Measurements from ENCODE around the gene DAB2IP. TPM values are rescaled to one million over a fixed set of nuclear protein-coding genes. Genes with fewer than 3 reads are reported as not detected.

DAB2IP gene
- total RNA-seq, 2 experiments from 2014 or later: 0.06 TPM; not detected in 1

DNA sequence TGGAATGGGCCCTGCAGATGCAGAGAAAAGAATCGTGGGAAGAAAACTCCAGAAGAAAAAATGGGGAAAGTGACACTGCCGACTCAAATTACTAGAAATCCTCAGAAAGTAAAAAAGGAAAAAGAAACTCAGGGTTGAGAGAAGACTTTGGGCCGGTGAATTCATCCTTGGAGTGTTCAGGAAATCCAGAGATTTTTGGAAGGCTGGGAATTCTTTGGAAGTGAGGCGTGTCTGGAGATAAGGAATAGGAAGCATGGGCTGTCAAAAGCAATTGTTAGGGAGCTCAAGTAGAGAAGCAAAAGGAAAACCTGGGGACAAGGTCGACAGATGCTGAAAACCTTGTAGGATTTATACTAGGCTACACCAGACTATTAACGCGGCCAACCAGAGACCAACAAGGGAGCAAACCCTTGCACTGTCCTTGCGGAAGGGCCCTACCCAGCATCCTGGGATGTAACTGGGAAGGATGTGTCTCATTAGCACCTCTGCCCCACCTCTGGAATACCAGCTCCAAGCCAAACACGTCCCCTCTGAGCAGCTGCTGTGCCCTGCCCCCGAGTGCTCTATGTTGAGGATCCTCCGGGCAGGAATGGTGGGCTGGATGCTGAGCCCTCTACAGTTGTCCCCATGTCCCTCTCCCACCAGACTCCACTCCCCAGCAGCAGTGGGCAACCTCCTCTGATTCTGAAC lies 11.6 kb downstream of the DAB2IP start:
- DNase-seq: no peak
- no peaks in the 10 kb centered on the region for H3K4me1 Mint-ChIP-seq (ENCODE audit: low read depth)
- Histone ChIP-seq H3K36me3 (ENCODE audit: insufficient read depth, low read length) (no peaks in the 10 kb centered on the region), H3K4me1 (ENCODE audit: insufficient read depth, low read length) (no peaks in the 10 kb centered on the region), H3K4me3 (ENCODE audit: low read length) (no peak overlapping the region), H3K27ac (ENCODE audit: low read depth in 1 of 2, low read length in 2 of 2) (no peak overlapping the region), H3K27me3 (ENCODE audit: control insufficient read depth in 1 of 2, insufficient read depth in 2 of 2, low read length in 2 of 2) (peaks cover 0 to 2% of the 10 kb centered on the region in 2 experiments), H3K9me3 (ENCODE audit: control insufficient read depth in 1 of 2, insufficient read depth in 1 of 2, low read length in 2 of 2) (no peaks in the 10 kb centered on the region)
- ChIA-PET POLR2A (no interaction called here), CTCF (no interaction called here)
- H3K36me3 Mint-ChIP-seq (ENCODE audit: low read depth): no peaks in the 10 kb centered on the region
- no peak for ATAC-seq (ENCODE audit: poor library complexity)
- TF ChIP-seq, protein P1, sequence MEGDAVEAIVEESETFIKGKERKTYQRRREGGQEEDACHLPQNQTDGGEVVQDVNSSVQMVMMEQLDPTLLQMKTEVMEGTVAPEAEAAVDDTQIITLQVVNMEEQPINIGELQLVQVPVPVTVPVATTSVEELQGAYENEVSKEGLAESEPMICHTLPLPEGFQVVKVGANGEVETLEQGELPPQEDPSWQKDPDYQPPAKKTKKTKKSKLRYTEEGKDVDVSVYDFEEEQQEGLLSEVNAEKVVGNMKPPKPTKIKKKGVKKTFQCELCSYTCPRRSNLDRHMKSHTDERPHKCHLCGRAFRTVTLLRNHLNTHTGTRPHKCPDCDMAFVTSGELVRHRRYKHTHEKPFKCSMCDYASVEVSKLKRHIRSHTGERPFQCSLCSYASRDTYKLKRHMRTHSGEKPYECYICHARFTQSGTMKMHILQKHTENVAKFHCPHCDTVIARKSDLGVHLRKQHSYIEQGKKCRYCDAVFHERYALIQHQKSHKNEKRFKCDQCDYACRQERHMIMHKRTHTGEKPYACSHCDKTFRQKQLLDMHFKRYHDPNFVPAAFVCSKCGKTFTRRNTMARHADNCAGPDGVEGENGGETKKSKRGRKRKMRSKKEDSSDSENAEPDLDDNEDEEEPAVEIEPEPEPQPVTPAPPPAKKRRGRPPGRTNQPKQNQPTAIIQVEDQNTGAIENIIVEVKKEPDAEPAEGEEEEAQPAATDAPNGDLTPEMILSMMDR (IDR thresholded peaks at IDR 0.05): no peak
- H3K9me3 Mint-ChIP-seq: no peaks in the 10 kb centered on the region
- H3K27me3 Mint-ChIP-seq: peaks cover 34% of the 10 kb centered on the region
- no peak overlapping the region for H3K4me3 Mint-ChIP-seq
- intact Hi-C loops (cut with DNase I, micrococcal nuclease): no loop called here
- H3K27ac Mint-ChIP-seq: no peak overlapping the region

DNA sequence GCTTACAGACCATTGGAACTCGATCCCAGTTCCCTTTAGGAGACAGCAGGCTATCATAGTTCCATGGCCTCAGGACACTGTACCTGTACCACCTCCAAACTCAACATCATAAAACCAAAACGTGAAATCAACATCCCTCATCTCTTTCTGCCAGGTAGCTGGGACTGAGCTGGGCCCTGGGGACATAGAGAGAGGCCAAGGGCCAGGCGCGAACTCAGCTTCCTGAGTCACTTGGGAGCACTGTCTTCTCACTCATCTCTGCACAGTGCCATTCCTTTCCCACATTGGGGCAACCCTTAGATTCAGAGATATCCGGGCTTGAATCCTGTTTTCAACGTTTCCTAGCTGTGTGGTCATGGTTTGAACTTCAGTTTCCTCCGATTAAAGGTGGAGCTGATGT lies 12.2 kb downstream of the DAB2IP start:
- H3K9me3 Mint-ChIP-seq: no peaks in the 10 kb centered on the region
- H3K9me3 ChIP-seq (ENCODE audit: control insufficient read depth in 1 of 2, insufficient read depth in 1 of 2, low read length in 2 of 2): no peaks in the 10 kb centered on the region
- H3K27me3 ChIP-seq (ENCODE audit: control insufficient read depth in 1 of 2, insufficient read depth in 2 of 2, low read length in 2 of 2): peaks cover 0 to 2% of the 10 kb centered on the region in 2 experiments
- TF ChIP-seq, protein P1 (IDR thresholded peaks at IDR 0.05): no peak
- H3K4me1 ChIP-seq (ENCODE audit: insufficient read depth, low read length): no peaks in the 10 kb centered on the region
- DNase-seq (no peak), ATAC-seq (ENCODE audit: poor library complexity) (no peak)
- no peak overlapping the region for H3K27ac ChIP-seq (ENCODE audit: low read depth in 1 of 2, low read length in 2 of 2)
- no peaks in the 10 kb centered on the region for H3K36me3 Mint-ChIP-seq (ENCODE audit: low read depth)
- H3K4me1 Mint-ChIP-seq (ENCODE audit: low read depth): no peaks in the 10 kb centered on the region
- no peaks in the 10 kb centered on the region for H3K36me3 ChIP-seq (ENCODE audit: insufficient read depth, low read length)
- peaks cover 34% of the 10 kb centered on the region for H3K27me3 Mint-ChIP-seq
- H3K4me3 ChIP-seq (ENCODE audit: low read length): no peak overlapping the region
- intact Hi-C loops (cut with DNase I, micrococcal nuclease): no loop called here
- ChIA-PET CTCF (no interaction called here), POLR2A (no interaction called here)
- H3K27ac Mint-ChIP-seq: no peak overlapping the region
- H3K4me3 Mint-ChIP-seq: no peak overlapping the region

DNA sequence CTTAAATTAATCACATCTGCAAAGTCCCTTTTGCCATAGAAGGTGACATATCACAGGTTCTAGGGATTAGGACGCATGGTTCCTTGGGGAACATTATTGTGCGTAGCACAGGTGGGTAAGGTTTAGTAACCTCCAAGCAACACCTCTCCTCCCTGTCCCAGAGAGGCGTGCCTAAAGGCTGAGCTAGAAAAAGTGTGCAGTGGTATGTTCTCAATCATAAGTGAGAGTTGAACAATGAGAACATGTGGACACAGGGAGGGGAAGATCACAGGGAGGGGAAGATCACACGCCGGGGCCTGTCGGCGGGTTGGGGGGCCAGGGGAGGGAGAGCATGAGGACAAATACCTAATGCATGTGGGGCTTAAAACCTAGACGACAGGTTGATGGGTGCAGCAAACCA lies 14.9 kb downstream of the DAB2IP start:
- H3K27me3 Mint-ChIP-seq: peaks cover 40% of the 10 kb centered on the region
- Histone ChIP-seq H3K27ac (ENCODE audit: low read depth in 1 of 2, low read length in 2 of 2) (no peak overlapping the region), H3K9me3 (ENCODE audit: control insufficient read depth in 1 of 2, insufficient read depth in 1 of 2, low read length in 2 of 2) (no peaks in the 10 kb centered on the region), H3K4me3 (ENCODE audit: low read length) (no peak overlapping the region), H3K4me1 (ENCODE audit: insufficient read depth, low read length) (no peaks in the 10 kb centered on the region), H3K27me3 (ENCODE audit: control insufficient read depth in 1 of 2, insufficient read depth in 2 of 2, low read length in 2 of 2) (peaks cover under 1 to 2% of the 10 kb centered on the region in 2 experiments), H3K36me3 (ENCODE audit: insufficient read depth, low read length) (no peaks in the 10 kb centered on the region)
- H3K4me1 Mint-ChIP-seq (ENCODE audit: low read depth): no peaks in the 10 kb centered on the region
- DNase-seq (no peak), ATAC-seq (ENCODE audit: poor library complexity) (no peak)
- no peaks in the 10 kb centered on the region for H3K9me3 Mint-ChIP-seq
- intact Hi-C loops (cut with DNase I, micrococcal nuclease): no loop called here
- POLR2A ChIA-PET: no interaction called here
- CTCF ChIA-PET: no interaction called here
- no peak overlapping the region for H3K4me3 Mint-ChIP-seq
- no peaks in the 10 kb centered on the region for H3K36me3 Mint-ChIP-seq (ENCODE audit: low read depth)
- no peak overlapping the region for H3K27ac Mint-ChIP-seq
- TF ChIP-seq, protein P1 (IDR thresholded peaks at IDR 0.05): no peak

Data from CD4-positive, alpha-beta T cell (primary cell).